GM19238 (cell line): Measurements from ENCODE around the gene UNC5C.

Experiments
- DNase-seq: peaks from one replicate; pipeline ENCODE4 v3.0.0; 2011; ENCODE audit warnings: low spot score; ENCODE audit not compliant: insufficient read length

Gene UNC5C

GRCh38 chr4:95546866-95547714 lies 1.7 kb downstream of the UNC5C start:
- DNase-seq: no peak

- DNase-seq: no peak
Observed at GRCh38 chr4:95546221-95546620, 2.6 kb downstream of the UNC5C start.

DNA sequence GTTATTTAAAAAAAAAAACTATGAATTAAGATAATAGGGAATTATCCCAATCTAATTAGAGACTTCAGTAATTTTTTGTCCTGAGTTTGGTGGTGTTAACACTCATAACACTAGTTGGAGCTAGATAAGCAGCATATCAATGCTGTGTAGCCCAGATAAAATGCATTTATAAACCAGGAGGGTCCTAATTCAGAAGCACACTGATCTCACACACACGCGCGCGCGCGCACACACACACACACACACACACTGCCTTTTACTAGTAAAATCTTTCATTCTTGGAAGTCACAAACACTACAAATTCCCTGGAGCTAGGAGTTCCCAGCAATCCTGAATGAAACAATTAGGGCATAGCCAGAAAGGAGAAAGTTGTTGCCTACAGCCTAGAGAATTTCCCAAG lies 3.2 kb downstream of the UNC5C start:
- DNase-seq: no peak

DNA sequence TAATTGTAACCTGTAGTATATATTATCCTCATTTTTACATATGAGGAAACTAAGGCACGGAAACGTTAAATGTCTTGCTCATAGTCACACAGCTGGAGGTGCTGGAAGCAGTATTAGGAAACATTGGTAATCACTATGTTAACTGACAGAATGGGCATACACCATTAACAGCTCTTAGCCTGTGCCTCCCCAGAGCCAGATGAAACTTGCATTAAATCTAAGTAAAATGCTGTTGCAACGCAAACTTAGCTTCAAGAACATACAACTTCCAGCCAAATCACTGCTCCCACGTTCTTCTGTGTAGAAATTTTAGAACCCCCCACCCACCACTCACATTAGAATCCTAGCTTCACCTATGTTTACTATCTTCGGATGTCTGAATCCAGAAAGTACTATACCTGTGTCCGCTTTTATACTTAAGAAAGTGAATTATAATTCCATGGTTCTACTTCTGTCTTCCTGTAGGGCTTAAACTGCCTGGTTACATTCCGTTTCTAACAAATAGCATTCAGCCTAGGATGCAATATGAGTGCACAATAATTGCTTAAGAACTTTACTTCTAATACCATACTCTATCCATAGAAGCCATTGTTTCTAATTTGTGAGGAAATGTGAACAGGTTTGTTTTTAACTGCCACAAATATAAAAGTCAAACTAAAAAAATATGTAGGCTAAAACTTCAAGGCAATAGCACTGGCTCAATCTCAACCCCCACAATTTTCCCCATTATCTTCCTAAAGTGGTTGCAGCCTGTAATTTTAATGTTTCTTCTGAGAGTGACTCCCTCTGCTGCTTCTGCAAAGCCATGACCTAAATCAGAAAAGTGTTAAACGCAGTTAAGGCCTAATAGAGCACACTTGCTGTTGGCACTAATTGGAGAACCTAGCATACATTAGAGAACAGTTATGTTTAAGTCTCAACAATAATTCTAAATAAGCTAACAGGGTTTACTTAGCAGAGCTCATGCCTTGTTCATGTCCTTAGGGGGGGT lies 4.4 kb downstream of the UNC5C start:
- DNase-seq: no peak

DNA sequence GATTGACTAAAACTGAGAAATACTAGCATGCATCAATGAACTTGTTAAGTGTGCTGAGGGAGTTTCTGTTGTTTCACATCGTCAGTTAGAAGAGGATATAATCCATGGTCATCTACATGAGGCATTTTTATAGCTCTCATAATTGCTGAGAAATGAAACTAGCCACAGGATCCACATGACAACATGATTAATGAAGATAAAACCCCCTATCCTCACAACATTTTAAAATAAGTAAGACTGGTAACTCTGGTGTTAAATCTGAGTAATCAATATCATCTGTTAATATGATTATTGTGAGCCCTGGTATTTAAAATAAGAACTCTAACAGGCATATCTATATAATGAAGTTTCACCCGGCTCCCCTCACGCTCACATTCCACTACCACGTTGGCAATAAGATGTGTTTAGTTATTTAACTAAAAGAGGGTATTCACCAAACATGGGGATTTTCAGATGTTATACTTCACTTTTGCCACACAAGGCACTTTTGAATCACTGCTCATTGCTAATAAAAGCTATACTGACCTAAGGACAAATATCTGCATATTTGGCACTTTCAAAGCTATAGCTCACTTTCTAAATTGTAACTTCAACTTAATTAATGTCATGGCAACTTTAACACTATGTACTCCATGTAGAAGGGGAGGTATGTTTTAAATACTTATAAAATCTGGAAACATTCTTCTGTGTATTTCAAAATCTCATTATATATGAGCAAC lies 6.7 kb downstream of the UNC5C start:
- DNase-seq: no peak

GRCh38 chr4:95541094-95541493 lies 7.7 kb downstream of the UNC5C start:
- DNase-seq: no peak

- DNase-seq: no peak
Observed at GRCh38 chr4:95540227-95540626, 8.5 kb downstream of the UNC5C start.

GRCh38 chr4:95539106-95539505 lies 9.7 kb downstream of the UNC5C start:
- no peak for DNase-seq

DNA sequence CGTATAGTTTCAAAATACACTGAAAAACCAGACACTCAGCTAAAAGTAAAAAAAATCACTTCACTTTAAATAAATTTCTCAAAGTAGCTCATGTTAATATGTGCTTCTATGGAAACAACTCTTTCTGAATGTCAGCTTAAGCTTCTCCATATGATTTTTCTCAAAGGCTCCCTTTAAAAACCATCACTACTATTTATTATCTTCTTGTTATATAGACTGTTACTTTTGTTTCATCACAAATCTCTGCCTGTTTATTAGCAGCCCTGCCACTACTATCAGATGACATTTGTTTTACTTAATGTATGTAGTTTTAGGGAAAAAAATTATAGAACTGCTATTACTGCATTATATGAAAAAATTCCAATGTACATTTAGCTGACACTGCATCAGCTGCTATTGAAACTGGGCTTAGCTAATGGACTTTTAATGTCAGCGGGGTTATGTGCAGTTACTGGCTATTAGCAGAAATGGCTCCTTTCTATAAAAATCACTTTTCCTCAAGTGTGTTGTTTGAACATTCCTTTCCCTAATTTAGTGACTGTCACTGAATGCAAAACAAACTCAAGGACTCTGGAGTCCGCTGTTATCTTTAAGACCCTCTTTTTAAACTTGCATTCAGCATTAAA lies 10.8 kb downstream of the UNC5C start:
- DNase-seq: no peak

- DNase-seq: no peak
Observed at GRCh38 chr4:95537191-95537590, 11.6 kb downstream of the UNC5C start.

GRCh38 chr4:95536650-95537049 lies 12.1 kb downstream of the UNC5C start:
- DNase-seq: no peak

GRCh38 chr4:95535180-95535579 lies 13.6 kb downstream of the UNC5C start:
- no peak for DNase-seq

DNA sequence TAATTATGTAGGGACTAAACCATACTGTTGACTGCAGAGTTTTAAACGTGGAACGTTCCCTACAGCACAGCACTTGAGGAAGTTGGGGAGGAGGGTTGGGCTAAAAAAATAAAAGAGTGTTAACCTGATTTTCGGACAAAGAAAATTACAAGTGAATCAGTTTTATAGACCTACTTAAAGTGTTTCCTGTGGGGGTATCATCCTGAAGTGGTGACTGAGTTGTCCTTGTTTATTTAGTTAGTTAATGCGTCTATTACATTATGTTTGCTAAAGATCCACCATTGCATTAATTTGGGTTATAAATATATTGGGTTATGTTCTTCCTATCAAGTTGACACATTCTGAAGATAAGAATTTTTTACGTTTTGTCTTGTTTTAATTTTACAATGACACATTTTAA lies 14.7 kb downstream of the UNC5C start:
- no peak for DNase-seq

- DNase-seq: no peak
Observed at GRCh38 chr4:95533254-95533653, 15.5 kb downstream of the UNC5C start.

DNA sequence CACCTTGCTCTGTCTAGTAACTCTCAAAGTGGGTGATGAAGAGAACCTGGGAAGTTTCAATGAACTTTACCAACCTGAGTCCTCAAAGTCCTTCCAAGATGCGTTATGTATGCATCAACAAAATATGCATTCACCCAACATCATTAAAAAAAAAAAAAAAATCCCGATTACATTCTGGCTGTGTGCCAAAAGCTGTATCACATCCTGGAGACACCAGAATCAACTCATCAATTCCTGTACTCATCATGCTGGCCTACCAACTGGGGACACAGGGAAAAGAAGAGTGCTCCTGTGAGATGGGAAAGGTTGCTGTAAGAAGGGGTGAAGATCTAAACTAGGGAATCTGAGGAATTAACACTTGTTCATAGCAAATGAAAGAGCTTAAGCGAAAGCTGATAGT lies 16.5 kb downstream of the UNC5C start:
- no peak for DNase-seq

DNA sequence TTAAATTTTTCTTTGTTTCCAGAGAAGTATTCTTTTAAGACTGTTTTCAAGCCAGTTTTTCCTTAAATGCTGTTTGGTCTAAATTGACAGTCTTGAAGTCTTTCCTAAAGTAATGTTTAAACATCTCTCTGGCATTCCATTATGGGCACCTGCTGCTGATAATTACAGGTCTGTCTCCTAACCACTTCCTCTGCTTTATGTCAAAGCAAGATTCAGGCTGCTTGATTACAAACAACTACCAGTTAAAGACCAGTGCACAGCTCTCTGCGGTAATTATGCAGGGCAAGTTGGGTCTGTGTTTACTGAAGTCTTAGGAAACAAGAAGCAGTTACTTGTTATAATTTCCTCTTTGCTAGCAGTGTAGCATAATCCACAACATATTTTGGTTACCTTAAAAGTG lies 17.6 kb downstream of the UNC5C start:
- DNase-seq: no peak

DNA sequence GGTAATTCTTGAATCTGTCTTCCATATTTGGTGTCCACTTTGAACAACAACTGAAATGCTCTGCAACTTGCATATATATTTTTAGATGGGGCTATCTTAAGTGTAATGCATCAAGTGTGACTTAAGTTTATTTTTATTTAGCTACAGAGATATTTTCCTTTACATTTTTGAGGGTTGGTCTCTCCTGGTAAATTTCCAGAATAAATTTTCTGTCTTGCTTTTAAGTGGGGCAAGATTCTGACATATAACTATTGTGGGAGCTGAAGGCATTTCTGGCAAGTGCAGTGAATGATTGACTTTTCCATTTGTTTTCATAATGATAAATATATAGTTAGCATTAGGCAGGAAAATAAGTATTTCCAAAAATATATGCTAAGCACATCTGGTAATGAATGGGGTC lies 18.8 kb downstream of the UNC5C start:
- DNase-seq: no peak

GRCh38 chr4:95528388-95528948 lies 20.3 kb downstream of the UNC5C start:
- DNase-seq: no peak

DNA sequence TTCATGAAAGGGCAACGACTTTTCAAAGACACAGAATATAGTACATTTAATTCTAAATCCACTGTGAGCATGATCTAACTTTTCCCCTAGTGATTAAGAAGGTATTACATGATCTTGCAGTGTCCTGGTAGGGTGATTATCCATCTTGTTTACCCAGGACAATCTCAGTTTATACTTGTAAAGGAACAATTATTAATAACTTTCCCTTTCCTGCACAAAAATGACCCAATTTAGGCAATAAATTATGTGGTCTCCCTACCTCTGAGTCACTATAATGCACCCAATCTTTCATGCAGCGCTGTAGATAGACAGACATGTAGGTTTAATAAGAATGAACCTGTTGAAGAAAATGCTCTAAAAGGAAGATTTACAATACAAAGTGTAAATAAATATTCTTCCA lies 22.7 kb downstream of the UNC5C start:
- no peak for DNase-seq

GRCh38 chr4:95524729-95525128 lies 24.0 kb downstream of the UNC5C start:
- DNase-seq: no peak

DNA sequence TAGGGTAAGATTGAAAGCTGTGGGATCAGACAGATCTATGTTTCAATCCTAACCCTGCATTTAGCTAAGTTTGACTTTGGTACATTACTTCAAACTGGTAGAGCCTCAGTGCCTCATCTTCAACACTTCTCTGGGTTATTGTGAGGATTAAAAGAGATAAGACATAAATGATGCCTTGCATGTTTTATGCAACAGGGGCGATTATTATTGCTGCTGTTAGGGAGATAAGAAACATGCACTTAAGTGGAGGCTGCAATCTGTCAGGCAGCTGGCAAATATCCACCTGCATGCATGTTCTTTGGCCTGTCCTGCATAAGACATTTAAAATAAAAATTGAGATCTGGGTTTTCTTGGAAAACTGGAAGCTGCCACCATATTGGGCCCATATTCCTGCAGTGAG lies 24.6 kb downstream of the UNC5C start:
- no peak for DNase-seq
